Measurements from ENCODE around the gene C1orf122.

C1orf122 gene

DNA sequence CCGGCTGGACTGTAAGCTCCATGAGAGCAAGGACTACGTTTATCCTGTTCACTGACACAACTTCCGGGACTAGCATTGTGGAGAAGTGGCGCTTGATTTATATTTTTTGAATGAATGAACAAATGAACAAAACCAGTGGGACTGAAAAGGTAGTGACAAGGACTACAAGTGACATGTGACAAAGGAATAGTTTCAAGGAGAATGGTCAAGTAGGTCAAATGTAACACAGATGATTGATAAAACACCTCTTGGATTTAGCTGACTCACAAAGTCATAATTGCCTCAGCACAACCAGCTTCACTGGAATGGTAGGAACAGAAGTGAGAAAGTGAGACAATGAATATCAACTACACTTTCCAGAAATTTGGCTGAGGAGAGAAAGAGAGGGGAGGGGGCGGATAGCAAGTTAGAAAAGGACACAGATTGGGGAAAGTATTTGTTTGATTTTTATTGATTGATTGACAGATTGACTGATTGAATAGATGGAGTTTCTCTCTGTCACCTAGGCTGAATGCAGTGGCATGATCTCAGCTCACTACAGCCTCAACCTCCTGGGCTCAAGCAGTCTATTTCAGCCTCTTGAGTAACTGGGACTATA lies 37.6 kb downstream of the C1orf122 start:
- DNase-seq (ENCODE audit: low spot score) = no peak

DNA sequence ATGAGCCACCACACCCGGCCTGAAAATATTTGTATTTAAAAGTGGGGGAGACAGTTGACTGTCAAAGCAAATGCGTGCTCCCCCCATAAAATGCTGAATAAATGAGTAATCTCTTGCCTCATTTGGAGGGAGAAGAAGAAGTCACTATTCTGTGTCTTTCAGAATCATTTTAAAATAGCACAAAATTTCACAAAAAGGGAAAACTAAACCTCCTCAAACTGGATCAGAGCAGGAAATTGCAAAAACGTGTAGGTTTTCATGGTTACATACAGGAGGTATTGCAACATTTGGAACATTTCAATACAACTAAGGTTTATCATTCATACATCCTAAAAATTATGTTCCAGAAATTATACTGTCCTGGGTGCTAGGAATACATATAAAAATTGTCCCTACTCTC lies 38.2 kb downstream of the C1orf122 start:
- DNase-seq (ENCODE audit: low spot score) = no peak

DNA sequence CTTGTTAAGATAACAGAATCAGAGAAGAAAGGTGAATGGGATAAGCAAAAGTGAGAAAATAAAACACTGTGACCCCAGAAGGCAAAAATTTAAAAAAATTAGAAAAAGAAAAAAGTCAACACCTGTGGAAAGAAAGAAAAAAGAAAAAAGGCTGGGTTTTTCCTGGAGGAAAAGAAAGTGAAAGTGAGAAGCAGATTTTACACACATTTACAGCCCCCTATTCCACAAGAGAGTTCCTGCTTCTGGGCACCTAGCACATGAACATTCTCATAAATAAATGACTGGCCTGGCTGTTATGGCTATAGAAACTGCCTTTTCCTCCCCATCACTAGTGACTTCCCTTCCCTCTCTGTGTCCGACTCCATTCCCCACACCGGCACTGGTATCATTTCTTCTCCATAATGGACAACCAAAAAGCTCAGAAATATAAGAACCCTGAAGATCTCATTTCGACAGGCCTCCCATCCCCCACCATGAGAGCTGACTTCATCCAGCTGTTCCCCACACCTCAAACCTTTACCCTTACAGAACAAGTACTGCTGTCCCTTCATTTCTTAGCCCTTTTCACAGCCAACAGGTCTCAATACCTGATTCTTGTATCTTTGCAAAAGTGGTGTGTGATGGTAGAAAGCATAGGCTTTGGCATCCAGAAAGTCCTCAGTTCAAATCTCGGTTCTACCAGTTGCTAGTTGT lies 39.2 kb downstream of the C1orf122 start:
- DNase-seq (ENCODE audit: low spot score) = no peak

DNA sequence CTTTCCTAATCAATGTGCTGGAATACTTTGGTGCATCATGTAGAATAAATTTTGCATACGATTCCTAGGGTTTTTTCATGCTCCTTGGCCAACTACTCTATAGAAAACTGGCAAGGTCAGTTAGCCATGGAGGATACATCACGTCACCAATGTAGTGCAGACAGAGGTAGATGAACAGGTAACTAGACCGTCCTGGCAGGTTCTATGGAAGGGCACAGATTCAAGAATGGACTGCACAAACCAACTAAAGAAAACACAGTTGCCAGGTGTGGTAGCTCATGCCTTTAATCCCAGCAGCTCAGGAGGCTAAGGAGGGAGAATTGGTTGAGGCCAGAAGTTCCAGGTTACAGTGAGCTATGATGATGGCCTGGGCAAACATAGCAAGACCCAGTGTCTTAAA lies 41.9 kb downstream of the C1orf122 start:
- DNase-seq (ENCODE audit: low spot score) = no peak

- no peak for DNase-seq (ENCODE audit: low spot score)
Measured at GRCh38 chr1:37850352-37850955, 42.9 kb downstream of the C1orf122 start.

- no peak for DNase-seq (ENCODE audit: low spot score)
Measured at GRCh38 chr1:37851262-37851661, 43.7 kb downstream of the C1orf122 start.

DNA sequence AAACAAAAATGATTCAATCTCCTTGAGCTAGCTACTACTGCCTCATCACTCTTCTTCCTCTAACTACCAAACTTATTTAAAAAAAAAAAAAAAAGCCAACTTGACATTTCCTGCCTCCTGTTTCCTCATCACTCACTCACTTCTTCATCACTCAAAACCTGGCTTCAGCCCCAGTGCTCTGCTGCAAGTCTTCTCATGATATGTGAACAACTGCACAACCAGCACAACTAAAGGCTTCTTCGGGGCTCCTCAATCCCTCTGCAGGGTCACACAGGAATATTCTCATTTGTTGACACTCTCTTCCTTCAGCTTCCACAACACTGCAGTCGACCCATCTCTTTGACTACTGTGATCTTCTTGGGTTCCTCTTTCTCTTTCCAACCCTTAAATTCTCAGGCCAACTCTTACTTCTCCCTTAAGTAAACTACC lies 44.2 kb downstream of the C1orf122 start:
- DNase-seq (ENCODE audit: low spot score) = no peak

DNA sequence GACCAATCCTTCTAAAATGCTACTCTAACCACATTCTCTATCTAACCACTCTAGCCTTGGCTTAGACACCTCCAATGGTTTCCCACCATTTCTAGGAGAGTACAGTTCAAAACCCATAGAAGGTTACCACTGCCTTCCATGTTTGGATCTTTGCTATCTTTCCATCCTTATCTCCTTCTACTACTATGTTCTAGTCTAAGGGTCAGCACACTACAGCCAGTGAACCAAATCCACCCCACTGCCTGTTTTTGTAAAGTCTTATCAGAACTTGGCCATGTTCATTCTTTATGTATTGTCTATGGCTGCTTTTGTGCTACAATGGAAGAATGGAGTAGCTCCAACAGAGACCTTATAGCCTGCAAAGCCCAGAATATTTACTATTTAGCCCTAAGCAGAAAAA lies 45.6 kb downstream of the C1orf122 start:
- no peak for DNase-seq (ENCODE audit: low spot score)

DNA sequence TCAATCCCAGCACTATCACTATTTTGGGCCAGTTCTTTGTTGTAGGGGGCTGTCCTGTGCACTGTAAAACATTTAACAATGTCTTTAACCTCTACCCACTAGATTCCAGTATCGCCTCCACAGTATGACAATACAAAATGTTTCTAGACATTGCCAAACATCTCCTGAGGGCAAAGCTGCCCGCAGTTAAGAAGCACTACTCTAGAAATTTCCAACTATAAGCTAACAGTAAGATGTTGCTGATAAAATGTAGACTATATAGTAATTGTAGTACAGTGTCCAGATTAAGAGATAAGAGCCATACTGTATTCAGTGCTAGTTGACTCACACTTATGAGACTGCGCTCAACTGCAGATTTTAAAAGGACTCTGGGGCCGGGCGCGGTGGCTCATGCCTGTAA lies 46.8 kb downstream of the C1orf122 start:
- no peak for DNase-seq (ENCODE audit: low spot score)
